HG03558 (cell line): Measurements from ENCODE around the gene RPS21.

Source experiments
- ATAC-seq: cut with Tn5 transposase; IDR thresholded peaks from one replicate; pipeline ENCODE4 v1.9.1; 2021; ENCODE audit warnings: moderate number of reproducible peaks; ENCODE audit not compliant: unreplicated experiment; ENCODE audit errors: extremely low read depth

Gene RPS21

DNA sequence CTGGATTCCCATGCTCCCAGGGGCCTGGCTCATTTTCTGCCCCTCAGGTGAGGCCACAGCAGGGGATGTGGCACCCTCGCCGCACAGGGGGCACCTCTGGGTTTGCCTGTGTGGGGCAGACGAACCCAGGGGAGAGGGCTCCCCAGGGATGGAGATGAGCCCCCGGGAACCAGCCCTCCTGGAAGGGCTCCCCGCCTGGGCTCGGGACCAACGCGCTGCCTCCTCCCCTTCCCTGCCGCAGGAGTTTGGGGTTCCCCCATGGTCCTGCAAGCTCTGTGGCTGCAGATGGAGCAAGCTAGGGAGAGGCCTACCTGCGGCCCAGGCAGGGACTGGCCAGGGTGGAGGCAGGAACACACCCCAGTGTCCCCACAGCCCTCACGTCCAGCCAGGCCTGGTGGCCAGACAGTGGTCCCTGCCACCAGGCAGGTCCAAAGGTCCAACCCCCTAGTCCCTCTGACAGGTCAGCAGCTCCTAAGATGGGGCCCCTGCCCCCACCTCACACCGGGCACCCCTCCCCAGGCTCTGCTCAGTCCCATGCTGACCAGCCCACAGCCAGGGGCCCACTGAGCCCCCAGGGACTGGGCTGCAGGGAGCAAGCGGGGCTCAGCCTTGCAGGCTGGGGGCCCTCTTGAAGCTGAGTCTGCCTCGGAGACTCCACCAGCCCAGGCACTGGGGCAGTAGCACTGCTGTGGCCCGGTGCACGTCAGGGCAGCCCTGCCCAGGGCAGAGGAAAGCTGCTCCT, 33.4 kb upstream of the RPS21 start:
- ATAC-seq: no peak

- no peak for ATAC-seq
Observed at GRCh38 chr20:62354031-62354808, 32.7 kb upstream of the RPS21 start.

DNA sequence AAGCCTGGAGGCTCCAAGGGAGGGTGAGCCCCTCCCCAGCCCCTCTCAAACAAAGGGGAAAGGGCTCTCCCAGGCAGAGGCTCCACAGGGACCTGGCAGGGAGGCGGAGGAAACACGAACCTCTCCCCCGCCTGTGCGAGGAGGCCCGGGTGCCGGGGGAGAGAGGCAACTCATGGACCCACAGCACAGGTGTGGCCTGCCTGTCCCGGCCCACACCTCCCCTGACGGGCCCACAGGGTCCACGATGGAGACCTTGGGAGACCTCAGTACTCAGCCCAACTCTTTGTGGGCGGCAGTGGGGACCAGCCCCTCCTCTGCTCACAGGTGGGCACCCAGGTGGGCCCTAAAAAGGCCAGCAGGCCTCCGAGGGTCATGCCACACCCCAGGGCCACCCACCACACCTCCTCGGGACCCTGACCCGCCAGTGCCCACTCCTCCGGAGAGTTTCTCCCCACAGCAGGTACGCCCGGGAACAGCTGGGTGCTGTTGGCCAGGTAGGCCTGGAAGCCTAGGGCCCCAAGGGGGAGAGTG, 32.0 kb upstream of the RPS21 start:
- no peak for ATAC-seq

GRCh38 chr20:62355516-62355877, 31.4 kb upstream of the RPS21 start:
- no peak for ATAC-seq

DNA sequence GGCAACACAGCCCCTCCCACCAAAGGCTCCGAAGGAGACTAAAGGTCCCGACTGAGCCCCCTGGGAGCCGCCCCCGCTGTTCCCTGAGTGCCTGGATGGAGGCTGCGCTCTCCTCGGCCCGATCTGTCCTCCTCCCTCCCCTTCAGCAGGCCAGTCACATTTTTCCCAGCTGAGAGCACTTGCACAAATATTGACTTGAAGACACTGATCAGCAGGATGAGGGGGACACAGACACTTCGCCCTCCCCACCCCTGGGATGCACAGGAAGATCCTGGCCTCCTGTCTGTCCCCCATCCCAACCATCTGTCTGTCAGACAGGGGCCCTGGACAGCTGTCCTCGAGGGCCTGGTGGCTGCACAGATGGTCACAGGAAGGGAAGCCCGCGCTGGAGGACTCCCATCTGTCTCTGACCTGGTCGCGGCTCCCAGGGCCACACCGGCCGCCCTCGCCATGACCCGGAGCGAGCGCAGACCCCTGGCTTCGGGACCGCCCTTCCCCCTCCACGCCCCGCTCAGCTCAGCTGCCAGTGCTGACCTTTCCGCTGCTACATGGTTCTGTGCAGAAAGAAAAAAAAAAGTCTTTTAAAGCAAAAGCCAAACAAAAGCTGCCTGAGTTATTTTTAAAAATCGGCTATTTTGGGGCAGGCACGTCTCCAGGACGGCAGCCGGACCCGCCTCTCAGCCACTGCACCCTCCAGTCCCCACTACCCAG, 30.9 kb upstream of the RPS21 start:
- no peak for ATAC-seq

DNA sequence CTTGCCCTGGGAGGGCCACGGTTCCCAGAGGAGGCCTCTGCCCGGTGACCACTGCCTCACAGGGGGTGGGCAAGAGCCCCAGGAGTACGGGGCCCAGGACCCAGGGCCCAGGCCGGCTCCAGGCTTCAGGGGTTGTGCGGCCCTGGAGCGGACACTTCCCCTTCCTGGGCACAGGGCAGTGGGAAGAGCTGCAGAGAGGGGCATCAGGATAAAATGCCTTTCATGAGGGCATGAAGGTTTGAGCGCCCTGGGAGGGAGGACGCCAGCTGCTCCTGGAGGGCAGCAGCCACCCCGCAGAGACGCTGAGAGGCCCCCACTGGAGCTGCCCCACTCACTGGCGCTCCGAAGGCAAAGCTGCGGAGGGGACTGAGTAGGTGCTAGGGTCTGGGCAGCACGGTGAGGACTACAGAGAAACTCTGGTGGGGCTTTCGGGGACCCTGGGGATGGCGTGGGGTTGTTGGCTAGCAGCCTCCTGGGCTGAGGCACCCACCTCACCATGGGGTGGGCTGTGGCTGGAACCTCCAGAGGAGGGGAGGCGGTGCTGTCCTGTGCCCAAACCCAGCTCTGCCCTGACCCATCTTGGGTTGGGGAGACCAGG, 30.2 kb upstream of the RPS21 start:
- no peak for ATAC-seq

DNA sequence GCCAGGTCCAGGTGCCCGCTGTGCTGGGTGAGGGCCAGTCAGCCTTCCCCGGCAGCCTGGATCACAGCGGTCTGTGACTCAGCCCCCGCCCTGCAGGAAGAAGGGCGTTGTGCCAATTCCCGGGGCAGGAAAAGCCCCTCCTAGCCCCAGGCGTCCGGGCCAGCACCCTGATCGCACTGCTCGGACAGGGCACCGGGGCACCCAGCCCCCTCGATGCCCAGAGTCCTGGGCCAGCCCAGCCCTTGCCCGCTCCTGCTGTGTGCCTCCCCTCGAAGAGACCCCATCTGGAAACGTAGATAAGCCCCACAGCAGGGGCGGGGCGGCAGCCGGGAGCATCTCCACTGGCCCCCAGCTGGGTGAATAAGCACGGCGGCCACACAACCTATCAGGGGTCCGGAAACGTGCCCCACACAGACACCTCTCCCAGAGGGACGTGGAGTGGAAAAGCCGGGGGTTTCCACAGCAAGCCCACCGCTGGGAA, 29.7 kb upstream of the RPS21 start:
- ATAC-seq: no peak

- ATAC-seq: no peak
Observed at GRCh38 chr20:62357681-62358080, 29.2 kb upstream of the RPS21 start.

DNA sequence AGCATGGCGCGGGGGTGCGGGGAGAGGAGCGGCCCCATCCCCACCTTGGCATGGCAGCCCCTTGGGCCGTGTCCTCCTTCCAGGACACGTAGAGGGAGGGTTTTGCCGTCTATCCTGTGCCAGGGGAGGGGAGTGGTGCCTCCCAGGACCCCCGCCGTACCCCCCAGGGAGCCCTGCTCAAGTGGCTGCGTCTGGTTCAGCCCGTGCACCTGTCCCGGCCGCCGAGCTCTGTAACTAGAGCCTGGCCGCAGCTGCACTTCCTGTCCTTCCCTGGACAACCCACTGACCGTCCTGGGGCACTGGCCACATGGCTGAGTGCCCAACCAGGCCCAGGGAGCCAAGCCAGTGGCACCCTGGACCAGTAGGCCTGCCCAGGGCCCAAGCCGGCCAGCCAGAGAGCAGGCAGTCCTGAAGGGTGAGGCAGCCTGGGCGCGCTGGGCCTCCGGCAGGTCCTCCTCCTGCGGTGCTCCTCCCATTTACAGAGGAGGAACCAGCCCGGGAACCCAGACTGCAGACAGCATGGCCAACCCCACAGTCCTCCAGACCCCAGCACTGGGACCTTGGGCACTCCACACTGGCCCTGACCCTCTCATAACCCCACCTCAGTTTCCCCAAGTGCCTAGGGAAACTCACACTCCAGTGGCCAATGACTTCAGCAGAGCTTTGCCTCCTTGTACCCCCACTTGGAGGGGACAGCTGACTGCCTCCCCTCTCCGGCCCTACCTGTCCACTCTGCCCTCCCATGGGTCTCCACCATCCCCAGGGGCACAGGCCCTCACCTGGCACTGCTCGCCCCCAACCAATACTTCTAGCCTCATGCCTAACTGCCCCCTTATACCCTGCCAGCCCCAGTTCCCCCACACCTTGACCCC, 28.5 kb upstream of the RPS21 start:
- no peak for ATAC-seq

DNA sequence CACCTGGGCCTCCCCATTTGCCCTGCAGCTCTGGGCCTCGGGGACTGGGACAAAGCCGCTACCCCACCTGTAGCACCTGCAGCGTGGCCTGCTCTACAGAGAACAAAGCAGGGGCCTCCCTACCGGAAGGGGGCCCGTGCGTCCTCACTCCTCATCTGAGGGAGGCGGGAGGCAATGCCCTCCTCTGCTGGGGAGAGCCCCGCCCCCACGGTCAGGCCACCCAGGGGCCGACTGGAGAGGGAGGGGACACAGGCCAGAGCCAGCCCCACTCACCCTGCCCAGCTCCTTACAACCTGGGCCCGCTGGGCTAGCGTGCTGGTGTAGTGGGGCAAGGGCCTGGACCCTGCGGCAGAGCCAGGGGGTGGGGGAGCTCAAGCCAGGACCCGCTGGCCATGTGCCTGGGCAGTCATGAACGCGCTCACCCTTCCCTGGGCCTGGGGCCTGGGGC, 27.8 kb upstream of the RPS21 start:
- ATAC-seq: no peak

DNA sequence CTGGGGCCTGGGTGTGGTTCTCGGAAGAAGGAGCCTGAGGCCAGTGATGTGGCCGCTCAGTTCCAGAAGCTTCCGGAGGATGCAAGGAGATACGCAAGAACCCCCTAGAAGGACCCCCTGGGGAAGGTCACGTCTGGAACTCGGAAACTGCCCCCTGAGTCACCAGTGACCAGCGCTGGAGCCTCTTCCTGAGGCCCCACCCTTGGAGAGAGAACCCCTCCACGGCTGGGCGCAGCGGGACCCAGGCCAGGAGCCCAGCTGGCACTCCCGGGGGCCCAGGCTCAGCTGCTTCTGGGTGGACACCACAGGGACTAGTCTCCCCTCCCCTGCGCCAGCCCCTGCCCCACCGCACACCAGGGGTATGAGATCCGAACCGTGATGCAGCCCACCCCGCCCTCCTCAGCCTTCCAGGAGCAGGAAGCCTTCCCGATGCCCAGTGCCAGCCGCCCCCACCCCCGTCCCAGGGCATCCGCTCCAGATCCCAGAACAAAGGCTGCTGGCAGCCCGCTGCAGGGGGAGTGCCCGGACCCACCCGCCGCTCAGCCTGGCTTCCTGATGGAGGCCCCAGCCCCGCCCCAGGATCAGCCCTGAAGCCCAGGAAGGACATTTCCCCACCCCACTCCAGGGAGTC, 27.3 kb upstream of the RPS21 start:
- no peak for ATAC-seq

GRCh38 chr20:62360854-62361798, 25.8 kb upstream of the RPS21 start:
- no peak for ATAC-seq

GRCh38 chr20:62361799-62362589, 24.9 kb upstream of the RPS21 start:
- ATAC-seq: no peak

- ATAC-seq: no peak
Observed at GRCh38 chr20:62362590-62362940, 24.3 kb upstream of the RPS21 start.

- ATAC-seq: no peak
Observed at GRCh38 chr20:62362991-62363919, 23.6 kb upstream of the RPS21 start.
